ENCODE measurements around the gene ZFP42.

- TF ChIP-seq CTCF (IDR thresholded peaks at IDR 0.05; ENCODE audit: low read length) (no peak), EZH2 (optimal IDR thresholded peaks at IDR 0.05; ENCODE audit: low read depth, low read length) (no peak)
These were observed 2.6 kb upstream of the ZFP42 start for GRCh38 chr4:187992971-187993370.
